ENCODE data around the gene AMIGO2.

GRCh38 chr12:47097276-47097896 is 17.6 kb upstream of the AMIGO2 start:
- TF ChIP-seq CTCF (IDR thresholded peaks at IDR 0.05) (no peak), POLR2A (IDR thresholded peaks at IDR 0.05) (no peak)

Measured in lower leg skin (tissue), 3 donors.